ENCODE results near the gene TAAR1.

DNA sequence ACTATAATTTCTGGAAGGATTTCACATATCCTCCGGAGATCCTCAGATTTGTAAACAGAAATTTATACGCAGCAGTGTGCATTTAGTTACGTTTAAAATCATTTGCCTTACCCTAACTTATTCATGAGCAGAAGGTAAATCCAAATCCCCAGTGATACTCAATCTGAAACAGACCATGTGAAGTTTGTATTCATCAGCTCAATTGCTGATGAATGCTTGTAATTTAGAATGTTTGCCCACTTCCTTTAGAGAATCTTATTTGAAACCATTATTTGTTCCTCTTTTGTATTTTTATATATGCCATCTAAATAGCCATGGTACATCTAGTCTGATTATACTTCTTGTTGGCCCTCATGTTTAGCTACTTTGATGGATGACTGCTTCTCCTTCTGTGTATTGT is 15.4 kb downstream of the TAAR1 start:
- TF ChIP-seq, protein P1, sequence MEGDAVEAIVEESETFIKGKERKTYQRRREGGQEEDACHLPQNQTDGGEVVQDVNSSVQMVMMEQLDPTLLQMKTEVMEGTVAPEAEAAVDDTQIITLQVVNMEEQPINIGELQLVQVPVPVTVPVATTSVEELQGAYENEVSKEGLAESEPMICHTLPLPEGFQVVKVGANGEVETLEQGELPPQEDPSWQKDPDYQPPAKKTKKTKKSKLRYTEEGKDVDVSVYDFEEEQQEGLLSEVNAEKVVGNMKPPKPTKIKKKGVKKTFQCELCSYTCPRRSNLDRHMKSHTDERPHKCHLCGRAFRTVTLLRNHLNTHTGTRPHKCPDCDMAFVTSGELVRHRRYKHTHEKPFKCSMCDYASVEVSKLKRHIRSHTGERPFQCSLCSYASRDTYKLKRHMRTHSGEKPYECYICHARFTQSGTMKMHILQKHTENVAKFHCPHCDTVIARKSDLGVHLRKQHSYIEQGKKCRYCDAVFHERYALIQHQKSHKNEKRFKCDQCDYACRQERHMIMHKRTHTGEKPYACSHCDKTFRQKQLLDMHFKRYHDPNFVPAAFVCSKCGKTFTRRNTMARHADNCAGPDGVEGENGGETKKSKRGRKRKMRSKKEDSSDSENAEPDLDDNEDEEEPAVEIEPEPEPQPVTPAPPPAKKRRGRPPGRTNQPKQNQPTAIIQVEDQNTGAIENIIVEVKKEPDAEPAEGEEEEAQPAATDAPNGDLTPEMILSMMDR (IDR thresholded peaks at IDR 0.05): no peak
- TF ChIP-seq POLR2A (IDR thresholded peaks at IDR 0.05) (no peak), POLR2AphosphoS5 (IDR thresholded peaks at IDR 0.05; ENCODE audit: insufficient read depth in 1 of 2, low read depth in 1 of 2) (no peak)
